Loucy (cell line): ENCODE data around the gene ADAMTSL2.

Experiments
- H2AFZ ChIP-seq: fragments of 200-600 bp; sonication (generic); 2 replicates; pipeline ENCODE4 v1.6.0; 2016; ENCODE audit warnings: antibody characterized with exemption, mild to moderate bottlenecking, low read length, moderate library complexity
- H3F3A ChIP-seq: fragments of 200-600 bp; 2 replicates; pipeline ENCODE4 v1.6.0; 2016; ENCODE audit warnings: antibody characterized with exemption, low read depth, mild to moderate bottlenecking
- H3K27me3 ChIP-seq: fragments of 200-600 bp; sonication (generic); 2 replicates; pipeline ENCODE4 v1.6.1; 2014; ENCODE audit warnings: low read length, mild to moderate bottlenecking; ENCODE audit not compliant: insufficient read depth, poor library complexity, severe bottlenecking
- H3K36me3 ChIP-seq: fragments of 200-600 bp; sonication (generic); 2 replicates; pipeline ENCODE4 v1.6.1; 2016; ENCODE audit warnings: low read length; ENCODE audit not compliant: insufficient read depth
- H3K4me1 ChIP-seq: fragments of 200-600 bp; sonication (generic); 2 replicates; pipeline ENCODE4 v1.5.1; 2014; ENCODE audit warnings: low read length, mild to moderate bottlenecking; ENCODE audit not compliant: insufficient read depth, poor library complexity, severe bottlenecking
- H3K4me2 ChIP-seq: fragments of 200-600 bp; sonication (generic); 2 replicates; pipeline ENCODE4 v1.6.0; 2014; ENCODE audit warnings: antibody characterized with exemption, low read length, low read depth, mild to moderate bottlenecking; ENCODE audit not compliant: poor library complexity, severe bottlenecking
- H3K4me3 ChIP-seq: fragments of 200-600 bp; sonication (generic); 2 replicates; pipeline ENCODE4 v1.5.1; 2014; ENCODE audit warnings: low read length, mild to moderate bottlenecking, mixed read lengths; ENCODE audit not compliant: poor library complexity, severe bottlenecking
- H3K79me2 ChIP-seq: fragments of 200-600 bp; sonication (generic); 2 replicates; pipeline ENCODE4 v1.6.1; 2014; ENCODE audit warnings: low read length; ENCODE audit not compliant: insufficient read depth
- H3K9ac ChIP-seq: fragments of 200-600 bp; sonication (generic); 2 replicates; pipeline ENCODE4 v1.6.0; 2014; ENCODE audit warnings: mild to moderate bottlenecking, low read depth, low read length, moderate library complexity; ENCODE audit not compliant: poor library complexity, severe bottlenecking
- H3K9me2 ChIP-seq: fragments of 200-600 bp; sonication (generic); replicated peaks from 2 replicates; pipeline ENCODE4 v1.6.1; 2016; ENCODE audit warnings: low read depth, low read length, mixed read lengths
- H3K9me3 ChIP-seq: fragments of 200-600 bp; sonication (generic); 2 replicates; pipeline ENCODE4 v1.6.1; 2014; ENCODE audit warnings: mild to moderate bottlenecking, antibody characterized with exemption, low read length, low read depth; ENCODE audit not compliant: insufficient read depth
- H4K20me1 ChIP-seq: fragments of 200-600 bp; sonication (generic); 2 replicates; pipeline ENCODE4 v1.6.0; 2014; ENCODE audit warnings: antibody characterized with exemption, low read length, mild to moderate bottlenecking; ENCODE audit not compliant: insufficient read depth, poor library complexity, severe bottlenecking
- EZH2phosphoT487 ChIP-seq: fragments of 200-600 bp; IDR thresholded peaks from 2 replicates; pipeline ENCODE4 v1.6.1; 2018; ENCODE audit warnings: antibody characterized with exemption, mild to moderate bottlenecking, moderate library complexity, borderline replicate concordance
- TF ChIP-seq, protein P1 (sequence below): fragments of 200-600 bp; sonication (generic); conservative IDR thresholded peaks from 2 replicates; pipeline ENCODE4 v1.5.1; 2014; ENCODE audit warnings: mild to moderate bottlenecking, antibody characterized with exemption, low read length

The ADAMTSL2 gene

DNA sequence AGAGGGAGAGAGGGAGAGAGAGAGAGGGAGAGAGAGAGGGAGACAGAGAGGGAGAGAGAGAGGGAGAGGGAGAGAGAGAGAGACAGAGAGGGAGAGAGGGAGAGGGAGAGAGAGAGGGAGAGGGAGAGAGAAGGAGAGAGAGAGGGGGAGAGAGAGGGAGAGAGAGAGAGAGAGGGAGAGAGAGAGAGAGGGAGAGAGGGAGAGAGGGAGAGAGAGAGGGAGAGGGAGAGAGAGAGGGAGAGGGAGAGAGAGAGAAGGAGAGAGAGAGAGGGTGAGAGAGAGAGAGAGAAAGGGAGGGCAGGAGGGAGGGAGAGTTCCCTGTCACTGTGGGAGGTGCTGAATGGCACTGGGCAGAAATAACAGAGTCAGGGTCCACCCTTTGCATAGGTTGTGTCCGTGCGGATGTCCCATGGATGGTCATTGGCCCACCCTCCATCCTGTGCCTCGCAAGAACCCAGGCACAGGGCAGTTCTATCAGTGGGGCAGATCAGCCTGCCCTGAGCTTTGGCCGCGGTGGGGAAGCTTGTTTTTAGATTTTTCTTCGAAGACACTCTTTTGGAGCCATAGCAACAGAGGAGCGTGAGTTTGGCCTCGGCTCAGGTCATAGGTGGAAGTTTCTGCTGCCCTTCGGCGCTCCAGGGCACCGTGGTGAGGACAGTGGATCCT is 30.1 kb downstream of the ADAMTSL2 start:
- no peak overlapping the region for H2AFZ ChIP-seq
- no peaks in the 10 kb centered on the region for H3K79me2 ChIP-seq
- no peaks in the 10 kb centered on the region for H3F3A ChIP-seq
- no peaks in the 10 kb centered on the region for H3K27me3 ChIP-seq
- no peak overlapping the region for H3K9ac ChIP-seq
- H3K9me3 ChIP-seq, result no peaks in the 10 kb centered on the region
- H3K4me2 ChIP-seq, result no peak overlapping the region
- no peak overlapping the region for H3K4me3 ChIP-seq
- H3K36me3 ChIP-seq, result no peaks in the 10 kb centered on the region
- H3K4me1 ChIP-seq, result no peaks in the 10 kb centered on the region
- TF ChIP-seq, protein P1, sequence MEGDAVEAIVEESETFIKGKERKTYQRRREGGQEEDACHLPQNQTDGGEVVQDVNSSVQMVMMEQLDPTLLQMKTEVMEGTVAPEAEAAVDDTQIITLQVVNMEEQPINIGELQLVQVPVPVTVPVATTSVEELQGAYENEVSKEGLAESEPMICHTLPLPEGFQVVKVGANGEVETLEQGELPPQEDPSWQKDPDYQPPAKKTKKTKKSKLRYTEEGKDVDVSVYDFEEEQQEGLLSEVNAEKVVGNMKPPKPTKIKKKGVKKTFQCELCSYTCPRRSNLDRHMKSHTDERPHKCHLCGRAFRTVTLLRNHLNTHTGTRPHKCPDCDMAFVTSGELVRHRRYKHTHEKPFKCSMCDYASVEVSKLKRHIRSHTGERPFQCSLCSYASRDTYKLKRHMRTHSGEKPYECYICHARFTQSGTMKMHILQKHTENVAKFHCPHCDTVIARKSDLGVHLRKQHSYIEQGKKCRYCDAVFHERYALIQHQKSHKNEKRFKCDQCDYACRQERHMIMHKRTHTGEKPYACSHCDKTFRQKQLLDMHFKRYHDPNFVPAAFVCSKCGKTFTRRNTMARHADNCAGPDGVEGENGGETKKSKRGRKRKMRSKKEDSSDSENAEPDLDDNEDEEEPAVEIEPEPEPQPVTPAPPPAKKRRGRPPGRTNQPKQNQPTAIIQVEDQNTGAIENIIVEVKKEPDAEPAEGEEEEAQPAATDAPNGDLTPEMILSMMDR, result no peak
- no peak for TF ChIP-seq EZH2phosphoT487
- no peaks in the 10 kb centered on the region for H4K20me1 ChIP-seq
- H3K9me2 ChIP-seq, result no peaks in the 10 kb centered on the region

GRCh38 chr9:133566382-133566781 is 31.9 kb downstream of the ADAMTSL2 start:
- H3K9me3 ChIP-seq, result no peaks in the 10 kb centered on the region
- no peaks in the 10 kb centered on the region for H3K79me2 ChIP-seq
- TF ChIP-seq, protein P1, result no peak
- TF ChIP-seq EZH2phosphoT487, result no peak
- H3K27me3 ChIP-seq, result no peaks in the 10 kb centered on the region
- peaks cover 5% of the 10 kb centered on the region for H3K4me1 ChIP-seq
- H3F3A ChIP-seq, result no peaks in the 10 kb centered on the region
- H3K9ac ChIP-seq, result no peak overlapping the region
- no peak overlapping the region for H3K4me3 ChIP-seq
- H4K20me1 ChIP-seq, result no peaks in the 10 kb centered on the region
- H3K9me2 ChIP-seq, result no peaks in the 10 kb centered on the region
- no peaks in the 10 kb centered on the region for H3K36me3 ChIP-seq
- no peak overlapping the region for H3K4me2 ChIP-seq
- no peak overlapping the region for H2AFZ ChIP-seq

DNA sequence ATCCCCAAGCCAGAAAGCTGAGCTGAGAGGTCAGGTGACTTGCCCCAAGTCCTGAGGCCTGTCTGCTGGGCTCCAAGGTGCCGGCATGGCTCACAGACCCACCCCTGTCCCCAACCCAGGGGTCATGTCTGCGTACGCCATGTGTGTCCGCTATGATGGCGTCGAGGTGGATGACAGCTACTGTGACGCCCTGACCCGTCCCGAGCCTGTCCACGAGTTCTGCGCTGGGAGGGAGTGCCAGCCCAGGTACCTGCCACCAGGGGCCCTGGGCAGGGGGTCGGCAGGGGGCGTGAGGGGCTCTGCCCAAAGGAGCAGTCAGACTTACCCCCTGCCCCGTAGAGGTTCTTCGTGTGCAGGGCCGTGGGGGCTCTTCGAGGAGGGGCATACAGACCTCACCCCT is 32.3 kb downstream of the ADAMTSL2 start:
- peaks cover 10% of the 10 kb centered on the region for H3K4me1 ChIP-seq
- H4K20me1 ChIP-seq, result no peaks in the 10 kb centered on the region
- no peaks in the 10 kb centered on the region for H3K36me3 ChIP-seq
- TF ChIP-seq, protein P1, result no peak
- TF ChIP-seq EZH2phosphoT487, result no peak
- H3K4me2 ChIP-seq, result no peak overlapping the region
- no peaks in the 10 kb centered on the region for H3F3A ChIP-seq
- no peaks in the 10 kb centered on the region for H3K79me2 ChIP-seq
- no peaks in the 10 kb centered on the region for H3K9me2 ChIP-seq
- no peak overlapping the region for H2AFZ ChIP-seq
- H3K4me3 ChIP-seq, result no peak overlapping the region
- H3K27me3 ChIP-seq, result no peaks in the 10 kb centered on the region
- no peaks in the 10 kb centered on the region for H3K9me3 ChIP-seq
- no peak overlapping the region for H3K9ac ChIP-seq
